ENCODE results near the gene TTLL6.

- TF ChIP-seq, protein P1, sequence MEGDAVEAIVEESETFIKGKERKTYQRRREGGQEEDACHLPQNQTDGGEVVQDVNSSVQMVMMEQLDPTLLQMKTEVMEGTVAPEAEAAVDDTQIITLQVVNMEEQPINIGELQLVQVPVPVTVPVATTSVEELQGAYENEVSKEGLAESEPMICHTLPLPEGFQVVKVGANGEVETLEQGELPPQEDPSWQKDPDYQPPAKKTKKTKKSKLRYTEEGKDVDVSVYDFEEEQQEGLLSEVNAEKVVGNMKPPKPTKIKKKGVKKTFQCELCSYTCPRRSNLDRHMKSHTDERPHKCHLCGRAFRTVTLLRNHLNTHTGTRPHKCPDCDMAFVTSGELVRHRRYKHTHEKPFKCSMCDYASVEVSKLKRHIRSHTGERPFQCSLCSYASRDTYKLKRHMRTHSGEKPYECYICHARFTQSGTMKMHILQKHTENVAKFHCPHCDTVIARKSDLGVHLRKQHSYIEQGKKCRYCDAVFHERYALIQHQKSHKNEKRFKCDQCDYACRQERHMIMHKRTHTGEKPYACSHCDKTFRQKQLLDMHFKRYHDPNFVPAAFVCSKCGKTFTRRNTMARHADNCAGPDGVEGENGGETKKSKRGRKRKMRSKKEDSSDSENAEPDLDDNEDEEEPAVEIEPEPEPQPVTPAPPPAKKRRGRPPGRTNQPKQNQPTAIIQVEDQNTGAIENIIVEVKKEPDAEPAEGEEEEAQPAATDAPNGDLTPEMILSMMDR (IDR thresholded peaks at IDR 0.05; ENCODE audit: poor library complexity) = no peak
- TF ChIP-seq EZH2 (IDR thresholded peaks at IDR 0.05; ENCODE audit: borderline replicate concordance) = no peak
- TF ChIP-seq EZH2phosphoT487 (IDR thresholded peaks at IDR 0.05; ENCODE audit: low read depth, severe bottlenecking, unreplicated experiment) = no peak
Observed at GRCh38 chr17:48831549-48831883, 14.5 kb upstream of the TTLL6 start.
